A549 treated with Hydrocortisone at 1 μM for 4 hours (cell line): ENCODE data around the gene UBE2G2. TPM values are rescaled to one million over a fixed set of nuclear protein-coding genes. Genes with fewer than 3 reads are reported as not detected.

ENCODE experiments used
- total RNA-seq: library from RNA; stranded (reverse); fragments of 200-300 nt; extraction: Qiagen RNA extraction; gene quantifications from 5 replicates; pipeline ENCODE4 v1.2.3, GENCODE V29; 2022

The UBE2G2 gene, protein sequence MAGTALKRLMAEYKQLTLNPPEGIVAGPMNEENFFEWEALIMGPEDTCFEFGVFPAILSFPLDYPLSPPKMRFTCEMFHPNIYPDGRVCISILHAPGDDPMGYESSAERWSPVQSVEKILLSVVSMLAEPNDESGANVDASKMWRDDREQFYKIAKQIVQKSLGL
- total RNA-seq = 29.1 to 37.8 TPM (median 33.0 TPM) in 5 replicates

DNA sequence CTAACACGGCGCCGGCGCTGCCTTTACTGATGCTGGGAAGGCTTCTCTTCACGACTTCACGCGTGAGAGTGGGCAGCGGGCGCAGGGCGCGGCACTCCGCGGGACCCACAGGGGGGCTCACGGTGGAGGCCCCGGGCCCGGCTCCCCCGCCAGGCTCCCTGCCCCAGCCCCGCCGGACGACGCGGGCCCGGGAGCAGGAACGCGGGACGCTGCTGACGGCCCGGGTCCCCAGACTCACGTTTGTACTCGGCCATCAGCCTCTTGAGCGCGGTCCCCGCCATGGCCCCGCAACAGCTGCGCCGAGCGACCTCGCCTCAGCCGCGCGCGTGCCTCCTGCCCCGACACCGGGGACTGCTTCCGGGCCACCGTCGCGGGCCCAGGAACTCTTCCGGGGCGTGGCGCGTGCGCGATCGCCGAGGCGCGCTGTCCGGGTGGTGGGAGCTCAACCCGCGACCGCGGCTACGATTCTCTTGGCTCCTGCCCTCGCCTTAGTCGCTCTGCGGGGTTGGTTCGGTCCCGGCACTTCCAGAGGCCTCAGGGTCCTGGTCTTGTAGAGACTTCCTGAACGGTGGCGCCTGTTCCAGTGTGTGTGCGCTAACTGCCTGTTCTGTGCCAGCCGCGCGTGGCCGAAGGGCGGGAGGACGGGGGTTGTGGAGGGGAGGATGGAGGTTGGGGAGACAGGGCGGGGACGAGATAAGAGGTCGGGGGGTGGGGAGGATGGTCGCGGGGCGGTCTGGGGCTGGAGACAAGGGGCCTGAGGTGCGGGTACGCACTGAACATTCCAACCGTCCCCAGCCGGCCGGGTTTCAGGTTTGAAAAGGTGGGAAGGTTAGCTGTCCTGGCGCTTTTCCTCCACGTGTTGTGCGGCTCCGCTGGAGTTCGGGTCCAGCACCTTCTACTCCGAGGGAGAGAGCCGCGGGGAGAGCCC is at the start of gene UBE2G2:
Gene UBE2G2 (minus strand): TSS at position 353 of the 928 bp plus-strand sequence. CDS start 72 bp downstream, at position 281.

DNA sequence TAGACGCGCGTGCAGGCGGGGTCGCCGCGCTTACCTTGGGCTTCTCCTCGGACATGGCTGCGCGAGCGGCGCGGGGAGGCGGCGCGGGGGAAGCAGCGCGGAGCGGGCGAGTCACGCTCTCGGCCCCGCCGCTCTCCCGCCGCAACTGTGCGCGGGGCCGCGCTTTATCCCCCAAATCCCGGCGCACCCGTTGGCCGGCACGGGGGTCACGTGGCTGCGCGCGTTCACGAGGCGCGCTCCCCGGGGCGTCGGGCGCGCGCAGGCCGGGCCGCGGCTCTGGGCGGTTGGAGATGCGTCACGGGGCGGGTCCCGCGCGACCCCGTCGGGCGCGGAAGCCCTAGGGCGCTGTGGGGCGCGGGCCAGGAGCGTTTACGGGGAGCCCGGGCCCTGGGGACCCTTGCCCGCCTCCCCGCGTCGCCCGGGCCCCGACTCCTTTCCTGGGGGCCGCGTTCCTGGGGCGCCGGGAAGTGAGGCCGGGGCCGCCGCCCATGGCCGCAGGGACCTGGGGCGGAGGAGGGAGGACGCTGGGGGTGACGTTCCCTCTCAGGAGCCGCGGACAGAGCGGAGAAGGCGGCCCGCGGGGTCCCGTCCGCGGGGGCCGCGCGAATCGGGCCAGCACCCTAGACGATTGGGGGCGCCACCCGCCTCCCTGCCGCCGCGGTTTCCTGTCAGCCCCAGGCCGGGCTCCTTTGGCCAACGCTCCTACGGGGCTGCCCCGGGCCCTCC is 16.5 kb upstream of the UBE2G2 start, which contains the start of gene SUMO3:
Gene SUMO3 (minus strand): TSS at position 149 of the 726 bp plus-strand sequence. CDS start 94 bp downstream, at position 55.

Other genes starting within 250 kb of the UBE2G2 start
- not detected in 5 replicates for gene KRTAP10-3, start 243.0 kb downstream of the UBE2G2 start, total RNA-seq
- not detected in 5 replicates for gene KRTAP10-4, start 228.1 kb downstream of the UBE2G2 start, total RNA-seq
- gene KRTAP10-5, start 221.2 kb downstream of the UBE2G2 start, total RNA-seq = not detected in 5 replicates
- gene KRTAP10-6, start 209.3 kb downstream of the UBE2G2 start, total RNA-seq = not detected in 5 replicates
- gene KRTAP10-7, start 201.2 kb downstream of the UBE2G2 start, total RNA-seq = not detected in 5 replicates
- gene KRTAP10-8, start 189.7 kb downstream of the UBE2G2 start, total RNA-seq = not detected in 5 replicates
- gene KRTAP10-9, start 174.7 kb downstream of the UBE2G2 start, total RNA-seq = not detected in 5 replicates
- gene KRTAP10-10, start 164.5 kb downstream of the UBE2G2 start, total RNA-seq = not detected in 5 replicates
- gene KRTAP10-11, start 155.4 kb downstream of the UBE2G2 start, total RNA-seq = not detected in 5 replicates
- not detected in 5 replicates for gene KRTAP12-4, start 147.2 kb downstream of the UBE2G2 start, total RNA-seq
- not detected in 5 replicates for gene KRTAP12-3, start 143.9 kb downstream of the UBE2G2 start, total RNA-seq
- gene KRTAP12-2, start 134.9 kb downstream of the UBE2G2 start, total RNA-seq = not detected in 5 replicates
- gene KRTAP12-1, start 119.7 kb downstream of the UBE2G2 start, total RNA-seq = not detected in 5 replicates
- not detected in 5 replicates for gene KRTAP10-12, start 104.6 kb downstream of the UBE2G2 start, total RNA-seq
- gene TSPEAR, start 90.2 kb downstream of the UBE2G2 start, total RNA-seq = not detected in 5 replicates
- gene SUMO3, start 16.2 kb upstream of the UBE2G2 start, total RNA-seq = 59.7 to 71.5 TPM (median 62.8 TPM) in 5 replicates
- gene PTTG1IP, start 71.9 kb upstream of the UBE2G2 start, total RNA-seq = 93.4 to 99.8 TPM (median 97.7 TPM) in 5 replicates
- gene ITGB2, start 119.1 kb upstream of the UBE2G2 start, total RNA-seq = 0.46 to 0.90 TPM (median 0.77 TPM) in 5 replicates
- gene SLX9, start 138.2 kb upstream of the UBE2G2 start, total RNA-seq = 40.0 to 59.7 TPM (median 57.9 TPM) in 5 replicates